Omental fat pad (tissue), 4 donors: Measurements from ENCODE around the gene KCNJ2. TPM values are rescaled to one million over a fixed set of nuclear protein-coding genes. Genes with fewer than 3 reads are reported as not detected.

ENCODE experiments used
- ATAC-seq: fragments of 150-250 bp; one replicate; pipeline ENCODE4 v1.9.1; 2016; ENCODE audit warnings: mild to moderate bottlenecking, moderate library complexity; ENCODE audit not compliant: low FRiP score
- DNase-seq: peaks from one replicate; pipeline ENCODE4 v3.0.0-alpha.2; 2019; ENCODE audit warnings: low spot score
- total RNA-seq, 4 donors: library from RNA; depleted of rRNA; stranded (reverse); fragments of >200 nt; gene quantifications; one replicate each; pipeline ENCODE4 v1.1.0, GENCODE V29; 2016
- TF ChIP-seq, protein P1 (sequence below), 3 donors: fragments of 450-650 bp; IDR thresholded peaks; one replicate each; pipeline ENCODE4 v1.5.1; 2016 to 2017; ENCODE audit warnings: antibody characterized with exemption in 3 of 3, mild to moderate bottlenecking in 3 of 3, moderate library complexity in 2 of 3

KCNJ2 gene
- total RNA-seq, 4 donors from 2014 or later = 1.9 to 9.5 (median 4.2) TPM

DNA sequence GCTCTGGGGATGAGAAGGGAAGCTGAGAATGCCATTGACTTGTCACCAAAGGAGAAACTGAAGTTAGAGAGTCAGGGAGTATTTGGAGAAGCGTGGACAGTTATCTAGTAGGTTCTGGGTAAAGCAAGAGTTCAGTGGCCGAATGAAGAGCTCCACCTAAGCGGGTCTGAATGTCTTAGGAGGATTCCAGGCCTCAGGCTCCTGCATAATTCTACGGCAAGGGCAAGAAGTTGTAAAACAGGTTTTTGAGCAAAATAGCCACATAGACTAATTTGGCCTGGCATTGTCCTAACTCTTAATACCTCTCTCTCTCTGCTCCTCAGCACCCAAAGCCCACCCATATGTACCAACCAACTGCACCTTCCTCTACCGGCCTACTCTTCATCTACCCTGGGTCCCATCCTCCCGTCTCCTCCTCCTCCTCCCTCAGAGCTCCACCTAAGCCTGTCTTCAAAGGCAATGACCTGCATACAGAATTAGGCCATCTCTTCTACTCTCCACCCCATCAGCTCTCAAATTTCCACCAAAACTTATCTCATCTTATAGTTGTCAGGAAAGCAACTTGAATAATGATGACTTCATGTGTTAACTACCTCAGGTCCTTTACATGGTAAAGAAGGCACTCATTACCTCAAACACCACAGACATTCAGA, 42.0 kb upstream of the KCNJ2 start:
- DNase-seq (no peak), ATAC-seq (no peak)
- TF ChIP-seq, protein P1, sequence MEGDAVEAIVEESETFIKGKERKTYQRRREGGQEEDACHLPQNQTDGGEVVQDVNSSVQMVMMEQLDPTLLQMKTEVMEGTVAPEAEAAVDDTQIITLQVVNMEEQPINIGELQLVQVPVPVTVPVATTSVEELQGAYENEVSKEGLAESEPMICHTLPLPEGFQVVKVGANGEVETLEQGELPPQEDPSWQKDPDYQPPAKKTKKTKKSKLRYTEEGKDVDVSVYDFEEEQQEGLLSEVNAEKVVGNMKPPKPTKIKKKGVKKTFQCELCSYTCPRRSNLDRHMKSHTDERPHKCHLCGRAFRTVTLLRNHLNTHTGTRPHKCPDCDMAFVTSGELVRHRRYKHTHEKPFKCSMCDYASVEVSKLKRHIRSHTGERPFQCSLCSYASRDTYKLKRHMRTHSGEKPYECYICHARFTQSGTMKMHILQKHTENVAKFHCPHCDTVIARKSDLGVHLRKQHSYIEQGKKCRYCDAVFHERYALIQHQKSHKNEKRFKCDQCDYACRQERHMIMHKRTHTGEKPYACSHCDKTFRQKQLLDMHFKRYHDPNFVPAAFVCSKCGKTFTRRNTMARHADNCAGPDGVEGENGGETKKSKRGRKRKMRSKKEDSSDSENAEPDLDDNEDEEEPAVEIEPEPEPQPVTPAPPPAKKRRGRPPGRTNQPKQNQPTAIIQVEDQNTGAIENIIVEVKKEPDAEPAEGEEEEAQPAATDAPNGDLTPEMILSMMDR (IDR thresholded peaks at IDR 0.05) = no peak

DNA sequence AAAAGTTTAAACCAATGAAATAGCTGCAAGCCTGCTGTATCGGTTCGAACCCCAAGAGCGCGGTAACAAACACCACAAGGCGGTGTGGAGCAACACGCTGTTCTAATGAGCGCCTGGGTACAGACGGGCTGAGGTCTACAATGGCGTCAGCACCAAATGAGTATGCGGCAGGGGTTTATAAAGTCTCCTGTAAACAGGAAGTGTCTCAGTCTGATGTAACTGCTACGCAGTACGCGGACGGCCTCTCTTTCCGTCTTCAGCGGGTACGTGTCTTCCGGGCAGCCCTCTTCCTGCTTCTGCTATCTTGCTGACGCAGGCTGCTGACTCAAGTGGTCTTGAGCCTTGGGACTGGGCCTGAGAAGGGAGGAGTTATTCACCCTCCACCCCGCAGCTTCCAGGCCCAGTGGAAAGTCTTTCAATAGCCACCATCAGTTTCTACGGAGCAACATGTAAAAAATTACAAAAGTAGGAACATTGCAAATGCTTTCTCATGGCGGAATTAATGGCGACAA, 40.5 kb upstream of the KCNJ2 start:
- no peak for ATAC-seq
- DNase-seq = no peak

DNA sequence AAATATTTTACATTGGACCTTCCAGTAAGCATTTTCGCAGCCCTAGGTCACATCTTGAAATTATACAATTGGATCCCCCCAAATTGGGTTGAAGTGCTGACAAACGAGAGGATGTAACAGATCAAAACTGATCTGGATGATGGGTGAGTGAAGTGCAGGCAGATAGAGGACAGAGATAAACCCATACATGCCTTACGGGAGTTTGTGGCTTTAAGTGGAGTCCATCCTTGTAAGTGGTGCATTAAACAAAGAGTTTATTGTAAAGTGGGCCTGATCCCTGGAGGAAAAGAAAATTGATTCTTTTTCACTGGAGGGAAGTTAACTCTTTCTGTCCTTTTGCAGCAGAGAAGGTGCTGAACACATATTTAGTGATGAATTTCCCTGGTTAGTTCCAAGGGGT, 39.0 kb upstream of the KCNJ2 start:
- ATAC-seq (no peak), DNase-seq (no peak)
- TF ChIP-seq, protein P1 (IDR thresholded peaks at IDR 0.05) = no peak

More for the DNA sequence above, 40.5 kb upstream of the KCNJ2 start:
- TF ChIP-seq, protein P1 (IDR thresholded peaks at IDR 0.05) = no peak

DNA sequence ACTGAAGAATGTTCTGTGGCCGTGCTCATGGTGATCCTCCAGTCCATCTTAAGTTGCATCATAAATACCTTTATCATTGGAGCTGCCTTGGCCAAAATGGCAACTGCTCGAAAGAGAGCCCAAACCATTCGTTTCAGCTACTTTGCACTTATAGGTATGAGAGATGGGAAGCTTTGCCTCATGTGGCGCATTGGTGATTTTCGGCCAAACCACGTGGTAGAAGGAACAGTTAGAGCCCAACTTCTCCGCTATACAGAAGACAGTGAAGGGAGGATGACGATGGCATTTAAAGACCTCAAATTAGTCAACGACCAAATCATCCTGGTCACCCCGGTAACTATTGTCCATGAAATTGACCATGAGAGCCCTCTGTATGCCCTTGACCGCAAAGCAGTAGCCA, 36.8 kb upstream of the KCNJ2 start:
- TF ChIP-seq, protein P1 (IDR thresholded peaks at IDR 0.05) = no peak
- no peak for DNase-seq

DNA sequence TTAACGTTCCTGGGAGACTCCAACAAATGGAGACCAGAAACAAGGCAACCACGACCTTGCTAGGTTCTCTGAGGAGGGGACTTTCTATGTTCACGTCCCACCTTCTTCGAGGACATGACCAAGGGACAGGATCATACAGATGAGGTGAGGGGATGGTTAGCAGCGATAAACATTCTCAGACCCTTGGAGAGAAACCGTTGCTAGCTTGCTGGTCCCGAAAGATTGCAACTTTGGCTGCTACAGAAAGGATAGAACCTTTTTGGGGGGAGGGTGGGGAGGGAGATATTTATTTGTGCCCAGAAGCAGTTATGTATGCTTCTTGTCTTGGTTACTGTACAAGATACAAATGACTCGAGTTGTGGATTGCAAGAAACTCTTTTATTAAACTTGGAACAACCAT, 35.3 kb upstream of the KCNJ2 start:
- DNase-seq = no peak
- no peak for ATAC-seq
- TF ChIP-seq, protein P1 (IDR thresholded peaks at IDR 0.05) = no peak

More for the DNA sequence above, 36.8 kb upstream of the KCNJ2 start:
- no peak for ATAC-seq

DNA sequence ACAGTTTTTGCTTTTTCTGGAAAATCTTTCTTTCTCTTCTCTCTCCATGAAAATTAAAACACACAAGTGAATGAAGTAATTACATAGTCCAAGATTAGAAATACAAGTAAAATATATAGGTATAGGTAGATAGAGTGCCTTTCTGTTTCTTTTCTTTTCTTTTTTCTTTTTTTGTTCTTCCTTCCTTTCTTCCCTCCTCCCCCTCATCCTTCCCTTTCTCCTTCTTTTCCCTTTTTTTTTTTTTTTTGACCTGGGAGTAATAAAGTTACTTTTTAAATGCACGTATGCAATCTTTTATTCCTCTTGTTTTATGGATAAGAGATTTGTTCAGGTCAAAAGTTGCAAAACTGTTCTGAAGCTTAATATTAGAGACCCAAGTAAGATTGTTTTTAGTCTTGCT, 34.6 kb upstream of the KCNJ2 start:
- DNase-seq (no peak), ATAC-seq (no peak)
- TF ChIP-seq, protein P1 (IDR thresholded peaks at IDR 0.05) = no peak

DNA sequence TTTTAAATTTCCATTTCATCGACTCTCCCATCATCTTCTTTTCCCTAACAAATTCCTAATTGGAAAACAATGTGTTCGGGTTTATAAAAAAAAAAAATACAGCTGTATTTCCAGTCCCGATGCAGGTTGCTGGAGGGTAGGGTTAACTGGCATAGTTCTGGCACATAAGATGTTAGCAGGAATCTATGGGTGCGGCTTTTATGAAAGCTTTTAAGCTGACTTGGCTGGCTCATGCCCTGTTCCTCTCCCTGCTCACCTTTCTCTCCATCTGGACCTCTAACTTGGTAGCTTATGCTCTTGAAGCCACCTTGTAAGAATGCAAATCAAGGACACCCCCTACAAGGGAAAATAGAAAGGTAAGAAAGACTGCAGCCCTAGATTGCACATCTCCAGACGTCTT, 33.2 kb upstream of the KCNJ2 start:
- TF ChIP-seq, protein P1 (IDR thresholded peaks at IDR 0.05) = no peak
- no peak for DNase-seq
- ATAC-seq = no peak
